ENCODE results near the gene GPR62.
A peak's percentile ranks its signal among the peaks of the same experiment; 100 is the strongest.

The GPR62 gene

GRCh38 chr3:51938780-51939425, 16.3 kb upstream of the GPR62 start:
- DNase-seq: no peak

GRCh38 chr3:51940648-51941462, 14.3 kb upstream of the GPR62 start:
- DNase-seq: no peak

- no peak for DNase-seq
Observed at GRCh38 chr3:51941463-51941797, 13.8 kb upstream of the GPR62 start.

- peak; percentile 97 for DNase-seq
Observed at GRCh38 chr3:51941798-51942602, 13.2 kb upstream of the GPR62 start, which contains the start of the genes PARP3 and RRP9. Gene PARP3 (plus strand): TSS chr3:51942363. CDS start chr3:51943356, 993 bp downstream. Gene RRP9 (minus strand): TSS chr3:51941904. CDS start chr3:51941867, 37 bp downstream.

GRCh38 chr3:51942603-51943450, 12.4 kb upstream of the GPR62 start:
- DNase-seq: no peak

GRCh38 chr3:51943451-51944391, 11.5 kb upstream of the GPR62 start:
- no peak for DNase-seq

- DNase-seq: no peak
Observed at GRCh38 chr3:51944451-51945021, 10.6 kb upstream of the GPR62 start.

GRCh38 chr3:51945031-51945840, 9.9 kb upstream of the GPR62 start:
- DNase-seq: no peak

- no peak for DNase-seq
Observed at GRCh38 chr3:51945926-51946705, 9.1 kb upstream of the GPR62 start.

- DNase-seq: no peak
Observed at GRCh38 chr3:51946796-51947195, 8.4 kb upstream of the GPR62 start.

- DNase-seq: no peak
Observed at GRCh38 chr3:51947215-51947900, 7.8 kb upstream of the GPR62 start.

- DNase-seq: no peak
Observed at GRCh38 chr3:51948016-51948580, 7.1 kb upstream of the GPR62 start.

GRCh38 chr3:51949121-51949520, 6.1 kb upstream of the GPR62 start:
- DNase-seq: no peak

- DNase-seq: no peak
Observed at GRCh38 chr3:51950899-51951298, 4.3 kb upstream of the GPR62 start.

GRCh38 chr3:51953445-51953844, 1.7 kb upstream of the GPR62 start:
- DNase-seq: no peak

- DNase-seq: no peak
Observed at GRCh38 chr3:51954105-51954504, 1.1 kb upstream of the GPR62 start.

GRCh38 chr3:51954713-51955112, 468 bp upstream of the GPR62 start:
- no peak for DNase-seq
